Measurements from ENCODE around the gene SLC13A5.

GRCh38 chr17:6691546-6691945 is 21.6 kb downstream of the SLC13A5 start:
- TF ChIP-seq CTCF (IDR thresholded peaks at IDR 0.05) (no peak), POLR2AphosphoS5 (IDR thresholded peaks at IDR 0.05) (no peak), POLR2A (IDR thresholded peaks at IDR 0.05; ENCODE audit: low read depth) (no peak)

Measured in esophagus muscularis mucosa (tissue), 3 donors.